Astrocyte of the cerebellum (primary cell): Measurements from ENCODE around the gene NLGN1.

ENCODE experiments used
- DNase-seq: peaks from one replicate; pipeline ENCODE4 v3.0.0-alpha.2; 2011; ENCODE audit warnings: low read depth
- H3K4me3 ChIP-seq: 2 replicates; pipeline ENCODE4 v1.5.1; 2011; ENCODE audit warnings: mild to moderate bottlenecking, low read depth, low read length, moderate library complexity
- in situ Hi-C: cut with HindIII; loops from 2 replicates; pipeline ENCODE4 v1.10.0; 2017; ENCODE audit warnings: low sequenced_read_pairs
- TF ChIP-seq, protein P1 (sequence below): IDR thresholded peaks from 2 replicates; pipeline ENCODE4 v1.5.1; 2012; ENCODE audit warnings: low read length, low read depth, moderate library complexity, mild to moderate bottlenecking; ENCODE audit errors: missing control alignments

The NLGN1 gene

GRCh38 chr3:174028673-174029072, 631.1 kb downstream of the NLGN1 start:
- in situ Hi-C loops: no loop called here
- H3K4me3 ChIP-seq: no peak overlapping the region
- TF ChIP-seq, protein P1, sequence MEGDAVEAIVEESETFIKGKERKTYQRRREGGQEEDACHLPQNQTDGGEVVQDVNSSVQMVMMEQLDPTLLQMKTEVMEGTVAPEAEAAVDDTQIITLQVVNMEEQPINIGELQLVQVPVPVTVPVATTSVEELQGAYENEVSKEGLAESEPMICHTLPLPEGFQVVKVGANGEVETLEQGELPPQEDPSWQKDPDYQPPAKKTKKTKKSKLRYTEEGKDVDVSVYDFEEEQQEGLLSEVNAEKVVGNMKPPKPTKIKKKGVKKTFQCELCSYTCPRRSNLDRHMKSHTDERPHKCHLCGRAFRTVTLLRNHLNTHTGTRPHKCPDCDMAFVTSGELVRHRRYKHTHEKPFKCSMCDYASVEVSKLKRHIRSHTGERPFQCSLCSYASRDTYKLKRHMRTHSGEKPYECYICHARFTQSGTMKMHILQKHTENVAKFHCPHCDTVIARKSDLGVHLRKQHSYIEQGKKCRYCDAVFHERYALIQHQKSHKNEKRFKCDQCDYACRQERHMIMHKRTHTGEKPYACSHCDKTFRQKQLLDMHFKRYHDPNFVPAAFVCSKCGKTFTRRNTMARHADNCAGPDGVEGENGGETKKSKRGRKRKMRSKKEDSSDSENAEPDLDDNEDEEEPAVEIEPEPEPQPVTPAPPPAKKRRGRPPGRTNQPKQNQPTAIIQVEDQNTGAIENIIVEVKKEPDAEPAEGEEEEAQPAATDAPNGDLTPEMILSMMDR: no peak
- no peak for DNase-seq

- TF ChIP-seq, protein P1: no peak
- DNase-seq: peak; percentile 35
- H3K4me3 ChIP-seq: no peak overlapping the region
- in situ Hi-C loops: no loop called here
Observed at GRCh38 chr3:174035328-174035886, 637.9 kb downstream of the NLGN1 start.

DNA sequence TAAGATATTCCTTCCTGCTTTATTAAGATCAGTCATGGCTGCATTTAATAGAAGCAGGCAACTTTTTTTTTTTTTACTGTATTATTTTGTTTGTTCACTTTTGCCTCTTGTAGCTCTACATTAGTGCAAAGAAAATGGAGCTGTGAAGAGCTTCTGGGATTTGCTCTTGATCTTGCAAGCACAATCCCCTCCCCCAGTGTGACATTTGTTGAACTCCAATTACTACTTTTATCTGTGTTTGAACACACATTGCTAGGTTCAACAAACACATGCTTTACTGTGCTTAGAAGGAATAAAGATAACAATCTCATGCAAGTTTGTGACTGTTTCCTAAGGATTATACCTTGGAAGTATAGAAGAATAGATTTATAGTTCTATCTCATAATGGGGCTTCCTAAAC, 648.8 kb downstream of the NLGN1 start:
- DNase-seq: no peak
- no peak overlapping the region for H3K4me3 ChIP-seq
- in situ Hi-C loops: no loop called here
- TF ChIP-seq, protein P1: no peak

GRCh38 chr3:174049472-174049871, 651.9 kb downstream of the NLGN1 start:
- H3K4me3 ChIP-seq: no peak overlapping the region
- no peak for DNase-seq
- in situ Hi-C loops: no loop called here
- TF ChIP-seq, protein P1: no peak

GRCh38 chr3:174051191-174051590, 653.6 kb downstream of the NLGN1 start:
- in situ Hi-C loops: no loop called here
- H3K4me3 ChIP-seq: no peak overlapping the region
- TF ChIP-seq, protein P1: no peak
- DNase-seq: no peak

DNA sequence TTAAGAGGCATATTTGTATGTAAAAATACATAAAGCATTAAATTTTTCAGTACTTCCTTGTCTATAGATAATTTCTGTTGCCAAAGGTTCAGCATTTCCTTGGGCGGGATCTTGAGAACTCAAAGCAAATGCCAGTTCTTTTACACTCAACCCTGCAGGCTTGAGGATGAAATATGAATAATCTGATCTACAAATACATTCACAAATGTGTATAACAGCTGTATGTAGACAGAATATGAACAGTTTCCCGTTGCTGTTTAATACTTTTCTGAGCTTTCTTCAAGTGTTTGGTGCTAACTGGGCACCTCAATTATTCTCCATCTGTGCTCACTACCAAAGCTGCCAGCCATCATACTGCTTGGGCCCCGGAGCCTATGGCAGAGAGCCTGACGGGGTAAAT, 661.3 kb downstream of the NLGN1 start:
- TF ChIP-seq, protein P1: no peak
- no peak for DNase-seq
- in situ Hi-C loops: no loop called here
- H3K4me3 ChIP-seq: no peak overlapping the region
